ENCODE measurements around the gene TEKT5.
"Not testable (repeated sequence)": the region's sequence is repeated elsewhere in the genome, so short reads cannot be mapped to it uniquely, and the experiment has no call there.

Gene TEKT5

GRCh38 chr16:10684511-10685151 lies 10.1 kb downstream of the TEKT5 start:
- no peak for DNase-seq (ENCODE audit: low read depth in 2 of 2)
- H3K4me3 ChIP-seq (replicated peaks in 1 of 2; ENCODE audit: low read depth in 2 of 2, low read length in 2 of 2), result no peak overlapping the region
- TF ChIP-seq, protein P1, sequence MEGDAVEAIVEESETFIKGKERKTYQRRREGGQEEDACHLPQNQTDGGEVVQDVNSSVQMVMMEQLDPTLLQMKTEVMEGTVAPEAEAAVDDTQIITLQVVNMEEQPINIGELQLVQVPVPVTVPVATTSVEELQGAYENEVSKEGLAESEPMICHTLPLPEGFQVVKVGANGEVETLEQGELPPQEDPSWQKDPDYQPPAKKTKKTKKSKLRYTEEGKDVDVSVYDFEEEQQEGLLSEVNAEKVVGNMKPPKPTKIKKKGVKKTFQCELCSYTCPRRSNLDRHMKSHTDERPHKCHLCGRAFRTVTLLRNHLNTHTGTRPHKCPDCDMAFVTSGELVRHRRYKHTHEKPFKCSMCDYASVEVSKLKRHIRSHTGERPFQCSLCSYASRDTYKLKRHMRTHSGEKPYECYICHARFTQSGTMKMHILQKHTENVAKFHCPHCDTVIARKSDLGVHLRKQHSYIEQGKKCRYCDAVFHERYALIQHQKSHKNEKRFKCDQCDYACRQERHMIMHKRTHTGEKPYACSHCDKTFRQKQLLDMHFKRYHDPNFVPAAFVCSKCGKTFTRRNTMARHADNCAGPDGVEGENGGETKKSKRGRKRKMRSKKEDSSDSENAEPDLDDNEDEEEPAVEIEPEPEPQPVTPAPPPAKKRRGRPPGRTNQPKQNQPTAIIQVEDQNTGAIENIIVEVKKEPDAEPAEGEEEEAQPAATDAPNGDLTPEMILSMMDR (IDR thresholded peaks at IDR 0.05; ENCODE audit: low read depth, low read length), result no peak

DNA sequence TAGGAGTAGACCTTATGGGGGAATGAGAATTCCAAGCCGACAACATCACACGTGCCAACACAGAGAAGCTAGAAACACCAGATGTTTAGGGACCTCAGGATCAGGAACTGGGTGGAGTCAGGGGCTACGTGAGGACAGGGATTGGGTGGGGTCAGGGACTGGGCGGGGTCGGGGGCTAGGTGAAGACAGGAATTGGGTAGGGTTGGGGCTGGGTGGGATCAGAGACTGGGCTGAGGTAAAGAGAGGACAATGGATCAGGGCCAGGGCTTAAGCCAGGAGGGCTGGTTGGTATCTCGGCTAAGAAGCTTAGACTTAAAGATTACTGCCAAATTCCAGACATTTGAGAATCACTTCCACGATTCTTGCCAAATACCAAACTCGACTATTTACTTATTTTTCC lies 11.6 kb downstream of the TEKT5 start:
- H3K4me3 ChIP-seq (replicated peaks in 1 of 2; ENCODE audit: low read depth in 2 of 2, low read length in 2 of 2), result no peak overlapping the region
- DNase-seq (ENCODE audit: low read depth in 2 of 2), result no peak
- TF ChIP-seq, protein P1 (IDR thresholded peaks at IDR 0.05; ENCODE audit: low read depth, low read length), result no peak

DNA sequence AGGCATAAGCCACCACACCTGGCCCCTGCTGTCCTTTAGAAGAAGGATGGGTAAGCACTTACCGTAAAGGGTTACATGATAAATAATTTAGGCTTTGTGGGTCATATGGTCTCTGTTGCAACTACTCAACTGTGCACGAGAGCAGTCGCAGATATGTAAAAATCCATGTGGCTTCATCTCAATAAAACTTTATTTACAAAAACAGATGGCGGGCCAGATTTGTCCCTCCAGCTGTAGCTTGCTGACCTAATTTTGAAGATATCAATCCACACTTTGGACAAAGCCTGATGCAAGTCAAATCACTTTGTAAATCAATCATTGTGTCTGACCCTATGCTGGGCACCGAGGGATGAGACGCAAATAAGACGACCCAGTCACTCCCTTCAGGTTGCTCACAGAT lies 12.1 kb downstream of the TEKT5 start:
- DNase-seq (ENCODE audit: low read depth in 2 of 2), result no peak
- TF ChIP-seq, protein P1 (IDR thresholded peaks at IDR 0.05; ENCODE audit: low read depth, low read length), result no peak

DNA sequence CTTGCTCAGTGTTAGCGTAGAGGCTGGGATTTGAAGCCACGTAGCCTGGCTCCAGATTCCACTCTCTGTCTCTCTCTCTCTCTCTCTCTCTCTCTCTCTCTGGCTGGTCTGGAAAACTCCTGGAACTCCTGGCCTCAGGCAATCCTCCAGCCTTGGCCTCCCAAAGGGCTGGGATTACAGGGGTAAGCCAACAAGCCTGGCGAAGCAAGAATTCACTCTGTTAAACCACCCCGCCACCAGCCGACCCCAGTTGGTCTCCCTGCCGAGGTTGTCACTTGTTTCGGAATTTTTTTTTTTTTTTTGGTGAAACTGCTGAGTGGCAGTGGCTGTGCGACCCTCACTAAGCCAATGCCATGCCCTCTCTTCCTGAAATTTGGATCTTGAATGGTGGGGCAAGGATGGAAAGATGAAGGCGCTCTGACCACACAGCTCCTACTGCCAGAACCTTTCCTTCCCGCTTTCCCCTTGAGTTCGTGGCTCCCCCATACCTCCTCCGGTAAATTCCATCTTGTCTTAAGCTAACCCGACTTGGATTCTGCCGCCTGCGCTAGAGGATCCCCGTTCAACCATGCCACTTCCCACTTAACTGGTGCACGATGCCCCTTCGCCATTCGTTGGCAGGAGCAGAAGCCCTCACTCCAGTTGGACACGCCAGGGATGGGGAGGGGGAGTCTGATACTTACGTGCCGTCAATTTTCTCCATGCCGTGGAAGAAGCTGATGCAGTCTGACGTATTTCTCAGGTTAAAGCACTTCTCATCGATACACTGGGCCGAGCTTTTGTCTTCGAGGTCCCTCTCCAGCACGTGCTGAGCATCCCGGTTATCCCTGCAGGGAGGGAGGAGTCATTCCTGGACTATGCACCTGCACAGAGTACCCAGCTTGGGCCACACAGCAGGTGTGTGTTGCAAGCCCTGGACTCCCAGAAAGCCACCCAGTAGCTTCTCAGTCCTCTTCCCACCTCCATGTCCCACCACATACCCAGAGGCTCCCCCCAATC lies 13.1 kb downstream of the TEKT5 start:
- no peak for DNase-seq (ENCODE audit: low read depth in 2 of 2)
- no peak overlapping the region for H3K4me3 ChIP-seq (replicated peaks in 1 of 2; ENCODE audit: low read depth in 2 of 2, low read length in 2 of 2)
- TF ChIP-seq, protein P1 (IDR thresholded peaks at IDR 0.05; ENCODE audit: low read depth, low read length), result no peak

More for the DNA sequence above, 12.1 kb downstream of the TEKT5 start:
- no peak overlapping the region for H3K4me3 ChIP-seq (replicated peaks in 1 of 2; ENCODE audit: low read depth in 2 of 2, low read length in 2 of 2)

DNA sequence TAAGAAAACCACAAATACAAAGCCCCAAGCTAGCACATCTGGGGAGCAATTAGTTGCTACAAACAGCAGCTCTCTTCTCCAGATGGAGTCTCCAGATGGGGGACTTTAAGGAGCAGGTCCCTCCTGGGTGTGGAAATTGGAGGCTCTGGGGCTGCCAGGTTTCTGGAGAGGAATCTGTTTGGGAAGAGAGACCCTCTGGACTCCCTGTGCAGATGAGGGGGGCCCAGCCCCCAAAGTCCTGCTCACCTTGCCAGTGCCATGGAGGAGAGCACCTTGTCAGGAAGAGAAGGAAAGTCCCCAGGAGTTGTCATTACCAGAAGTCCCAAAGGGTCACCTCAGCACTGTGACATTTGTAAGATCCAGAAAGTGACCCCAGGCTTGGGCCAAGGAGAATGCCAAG lies 14.8 kb downstream of the TEKT5 start:
- TF ChIP-seq, protein P1 (IDR thresholded peaks at IDR 0.05; ENCODE audit: low read depth, low read length), result no peak
- DNase-seq (ENCODE audit: low read depth in 2 of 2), result no peak

GRCh38 chr16:10679441-10679840 lies 15.3 kb downstream of the TEKT5 start:
- not testable (repeated sequence) for DNase-seq (ENCODE audit: low read depth in 2 of 2); H3K4me3 ChIP-seq (replicated peaks in 1 of 2; ENCODE audit: low read depth in 2 of 2, low read length in 2 of 2)

More for the DNA sequence above, 14.8 kb downstream of the TEKT5 start:
- no peak overlapping the region for H3K4me3 ChIP-seq (replicated peaks in 1 of 2; ENCODE audit: low read depth in 2 of 2, low read length in 2 of 2)

DNA sequence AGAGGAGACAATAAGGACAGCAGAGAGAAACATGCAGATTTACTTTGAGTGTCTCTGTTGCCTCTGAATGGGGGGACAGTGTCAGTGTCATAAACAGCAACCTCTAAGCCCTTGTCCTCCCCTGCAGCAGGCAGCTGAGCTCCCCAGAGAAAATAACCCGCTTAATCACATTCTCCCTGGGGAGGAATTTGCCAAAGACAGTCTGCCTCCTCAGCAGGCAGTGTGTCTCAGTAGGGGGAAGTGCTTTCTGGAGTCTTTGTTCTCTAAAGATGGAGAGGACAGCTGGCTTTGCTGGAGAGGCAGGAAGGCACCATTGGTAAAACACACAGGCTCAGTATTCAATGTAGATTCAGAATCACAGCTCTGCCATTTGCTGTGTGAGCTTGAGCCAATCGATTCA lies 16.1 kb downstream of the TEKT5 start:
- H3K4me3 ChIP-seq (replicated peaks in 1 of 2; ENCODE audit: low read depth in 2 of 2, low read length in 2 of 2), result no peak overlapping the region
- TF ChIP-seq, protein P1 (IDR thresholded peaks at IDR 0.05; ENCODE audit: low read depth, low read length), result no peak
- DNase-seq (ENCODE audit: low read depth in 2 of 2), result no peak
